ENCODE results near the gene PXN.
A peak's percentile ranks its signal among the peaks of the same experiment; 100 is the strongest.

The PXN gene

DNA sequence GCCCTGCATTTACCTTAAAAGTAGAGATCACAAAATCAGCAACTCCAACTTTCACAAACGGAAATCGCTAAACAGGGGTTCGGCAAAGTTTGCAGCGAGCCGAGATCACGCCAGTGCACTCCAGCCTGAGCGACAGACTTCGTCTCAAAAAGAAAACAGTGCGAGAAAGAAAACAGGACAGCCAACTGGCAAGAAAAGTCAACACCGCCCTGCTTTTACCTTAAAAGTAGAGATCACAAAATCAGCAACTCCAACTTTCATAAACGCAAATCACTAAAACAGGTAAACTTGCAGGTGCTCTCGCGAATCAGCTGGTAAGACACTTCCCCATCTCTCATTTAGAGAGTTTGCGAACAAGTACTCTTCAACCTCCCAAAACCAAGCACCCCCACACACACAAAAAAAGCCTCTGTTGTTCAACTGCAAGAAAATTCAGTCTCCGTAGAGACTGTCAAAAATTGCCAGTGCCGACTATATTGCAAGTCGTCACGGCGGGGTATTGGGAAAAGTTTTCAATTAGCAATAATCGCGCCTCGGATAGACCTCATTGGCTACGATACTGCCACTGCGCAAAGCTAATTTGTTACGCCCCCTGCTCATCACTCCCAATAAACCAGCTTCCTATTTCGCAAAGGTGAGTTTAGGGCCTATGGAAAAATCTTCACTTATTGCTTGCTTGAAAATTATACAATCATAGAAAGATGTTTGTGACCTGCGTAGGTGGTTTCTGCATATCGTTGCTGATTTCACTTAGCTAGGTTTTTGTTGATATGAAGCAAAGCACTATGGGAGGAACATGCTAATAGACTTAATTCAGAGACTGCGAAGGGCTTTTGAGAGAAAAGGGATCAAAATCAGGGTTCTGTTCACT, 27.4 kb upstream of the PXN start, which contains the start of gene RNU4-1 (continued):
- TF ChIP-seq, protein P1, sequence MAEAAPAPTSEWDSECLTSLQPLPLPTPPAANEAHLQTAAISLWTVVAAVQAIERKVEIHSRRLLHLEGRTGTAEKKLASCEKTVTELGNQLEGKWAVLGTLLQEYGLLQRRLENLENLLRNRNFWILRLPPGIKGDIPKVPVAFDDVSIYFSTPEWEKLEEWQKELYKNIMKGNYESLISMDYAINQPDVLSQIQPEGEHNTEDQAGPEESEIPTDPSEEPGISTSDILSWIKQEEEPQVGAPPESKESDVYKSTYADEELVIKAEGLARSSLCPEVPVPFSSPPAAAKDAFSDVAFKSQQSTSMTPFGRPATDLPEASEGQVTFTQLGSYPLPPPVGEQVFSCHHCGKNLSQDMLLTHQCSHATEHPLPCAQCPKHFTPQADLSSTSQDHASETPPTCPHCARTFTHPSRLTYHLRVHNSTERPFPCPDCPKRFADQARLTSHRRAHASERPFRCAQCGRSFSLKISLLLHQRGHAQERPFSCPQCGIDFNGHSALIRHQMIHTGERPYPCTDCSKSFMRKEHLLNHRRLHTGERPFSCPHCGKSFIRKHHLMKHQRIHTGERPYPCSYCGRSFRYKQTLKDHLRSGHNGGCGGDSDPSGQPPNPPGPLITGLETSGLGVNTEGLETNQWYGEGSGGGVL (tag by site-specific recombination; IDR thresholded peaks at IDR 0.05), result no peak
- no peak for TF ChIP-seq ZNF169 (tag by site-specific recombination; IDR thresholded peaks at IDR 0.05)
- TF ChIP-seq ZFHX2 (tag by site-specific recombination; conservative IDR thresholded peaks at IDR 0.05), result no peak
- no peak for TF ChIP-seq ZNF791 (tag by site-specific recombination; IDR thresholded peaks at IDR 0.05)
- peak; percentile 84; the same call in 1 of the 2 replicates for TF ChIP-seq TRIM28 (IDR thresholded peaks at IDR 0.05; ENCODE audit: borderline replicate concordance, low read length)
- TF ChIP-seq ZNF843 (tag by site-specific recombination; IDR thresholded peaks at IDR 0.05), result no peak; the same call in 1 of the 2 replicates
- TF ChIP-seq, protein P2, sequence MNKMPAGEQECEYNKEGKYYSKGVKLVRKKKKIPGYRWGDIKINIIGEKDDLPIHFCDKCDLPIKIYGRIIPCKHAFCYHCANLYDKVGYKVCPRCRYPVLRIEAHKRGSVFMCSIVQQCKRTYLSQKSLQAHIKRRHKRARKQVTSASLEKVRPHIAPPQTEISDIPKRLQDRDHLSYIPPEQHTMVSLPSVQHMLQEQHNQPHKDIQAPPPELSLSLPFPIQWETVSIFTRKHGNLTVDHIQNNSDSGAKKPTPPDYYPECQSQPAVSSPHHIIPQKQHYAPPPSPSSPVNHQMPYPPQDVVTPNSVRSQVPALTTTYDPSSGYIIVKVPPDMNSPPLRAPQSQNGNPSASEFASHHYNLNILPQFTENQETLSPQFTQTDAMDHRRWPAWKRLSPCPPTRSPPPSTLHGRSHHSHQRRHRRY (tag by site-specific recombination; IDR thresholded peaks at IDR 0.05), result no peak
- TF ChIP-seq ZNF16 (tag by site-specific recombination; IDR thresholded peaks at IDR 0.05; ENCODE audit: low read depth), result no peak
- no peak for TF ChIP-seq SALL2 (tag by site-specific recombination; IDR thresholded peaks at IDR 0.05; ENCODE audit: borderline replicate concordance)
- TF ChIP-seq ZNF157 (tag by site-specific recombination; IDR thresholded peaks at IDR 0.05), result no peak
- no peak for TF ChIP-seq ZBTB7A (tag by site-specific recombination; IDR thresholded peaks at IDR 0.05; ENCODE audit: low read depth)
- TF ChIP-seq ZFP37 (tag by site-specific recombination; IDR thresholded peaks at IDR 0.05), result no peak
- TF ChIP-seq ZNF560 (tag by site-specific recombination; IDR thresholded peaks at IDR 0.05; ENCODE audit: borderline replicate concordance), result no peak
- TF ChIP-seq ZBTB48 (tag by site-specific recombination; IDR thresholded peaks at IDR 0.05), result peak; percentile 56; the same call in 1 of the 2 replicates
- TF ChIP-seq ZBTB6 (tag by site-specific recombination; IDR thresholded peaks at IDR 0.05), result no peak
- TF ChIP-seq FEZF1 (tag by site-specific recombination; IDR thresholded peaks at IDR 0.05), result 0 out of 2 replicates have a peak, but pooled peaks have one; percentile 13
- no peak for TF ChIP-seq ZNF785 (tag by site-specific recombination; IDR thresholded peaks at IDR 0.05)
- TF ChIP-seq KLF7 (tag by site-specific recombination; IDR thresholded peaks at IDR 0.05; ENCODE audit: borderline replicate concordance), result no peak
- TF ChIP-seq REPIN1 (tag by site-specific recombination; IDR thresholded peaks at IDR 0.05; ENCODE audit: low read depth), result no peak
- TF ChIP-seq ZIC2 (tag by site-specific recombination; IDR thresholded peaks at IDR 0.05), result no peak
- no peak for TF ChIP-seq ZNF701 (tag by site-specific recombination; IDR thresholded peaks at IDR 0.05)
- no peak for TF ChIP-seq ZNF433 (tag by site-specific recombination; IDR thresholded peaks at IDR 0.05; ENCODE audit: low read depth)
- peak; percentile 71; the same call in 1 of the 2 replicates for TF ChIP-seq KLF9 (tag by site-specific recombination; IDR thresholded peaks at IDR 0.05; ENCODE audit: low read depth)
- no peak for TF ChIP-seq YY2 (tag by site-specific recombination; IDR thresholded peaks at IDR 0.05)
- TF ChIP-seq ZNF48 (tag by site-specific recombination; IDR thresholded peaks at IDR 0.05), result no peak
- TF ChIP-seq ZNF266 (tag by site-specific recombination; IDR thresholded peaks at IDR 0.05; ENCODE audit: low read depth), result no peak
- TF ChIP-seq ZNF112 (tag by site-specific recombination; IDR thresholded peaks at IDR 0.05), result no peak
- TF ChIP-seq, protein P3, sequence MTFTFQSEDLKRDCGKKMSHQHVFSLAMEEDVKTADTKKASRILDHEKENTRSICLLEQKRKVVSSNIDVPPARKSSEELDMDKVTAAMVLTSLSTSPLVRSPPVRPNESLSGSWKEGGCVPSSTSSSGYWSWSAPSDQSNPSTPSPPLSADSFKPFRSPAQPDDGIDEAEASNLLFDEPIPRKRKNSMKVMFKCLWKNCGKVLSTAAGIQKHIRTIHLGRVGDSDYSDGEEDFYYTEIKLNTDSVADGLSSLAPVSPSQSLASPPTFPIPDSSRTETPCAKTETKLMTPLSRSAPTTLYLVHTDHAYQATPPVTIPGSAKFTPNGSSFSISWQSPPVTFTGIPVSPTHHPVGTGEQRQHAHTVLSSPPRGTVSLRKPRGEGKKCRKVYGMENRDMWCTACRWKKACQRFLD (tag by site-specific recombination; IDR thresholded peaks at IDR 0.05), result no peak
- no peak for TF ChIP-seq ZNF549 (tag by site-specific recombination; IDR thresholded peaks at IDR 0.05)
- TF ChIP-seq ZNF610 (tag by site-specific recombination; IDR thresholded peaks at IDR 0.05; ENCODE audit: borderline replicate concordance), result no peak
- TF ChIP-seq ZNF600 (tag by site-specific recombination; IDR thresholded peaks at IDR 0.05), result peak; percentile 17; the same call in 1 of the 2 replicates
- TF ChIP-seq ZNF133 (tag by site-specific recombination; IDR thresholded peaks at IDR 0.05), result no peak
- TF ChIP-seq ZNF596 (tag by site-specific recombination; IDR thresholded peaks at IDR 0.05), result no peak
- no peak for TF ChIP-seq ZNF292 (tag by site-specific recombination; IDR thresholded peaks at IDR 0.05; ENCODE audit: borderline replicate concordance, low read depth)
- TF ChIP-seq ZNF24 (tag by site-specific recombination; IDR thresholded peaks at IDR 0.05), result no peak

All from HEK293 (cell line).